ENCODE measurements around the gene TEX101.

TEX101 gene

DNA sequence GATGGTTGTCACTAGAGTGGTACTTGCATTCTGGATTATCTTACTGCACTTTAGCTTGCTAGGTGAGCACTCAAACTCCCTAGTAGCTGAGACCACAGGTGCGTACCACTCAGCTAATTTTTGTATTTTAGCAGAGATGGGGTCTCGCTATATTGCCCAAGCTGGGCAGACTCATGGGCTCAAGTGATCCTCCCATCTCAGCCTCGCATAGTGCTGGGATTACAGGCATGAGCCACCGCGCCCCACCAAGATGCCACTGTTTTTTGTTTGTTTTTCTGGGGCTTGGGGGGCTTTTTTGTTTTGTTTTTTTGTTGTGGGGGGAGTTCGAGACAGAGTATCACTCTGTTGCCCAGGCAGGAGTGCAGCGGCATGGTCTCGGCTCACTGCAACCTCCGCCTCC is 33.0 kb downstream of the TEX101 start:
- H3K4me1 ChIP-seq (ENCODE audit: control insufficient read depth, insufficient read depth, low read length): no peaks in the 10 kb centered on the region
- H3K4me3 ChIP-seq (ENCODE audit: low read depth, low read length): no peak overlapping the region
- no peak overlapping the region for H3K27ac ChIP-seq (ENCODE audit: low read depth, low read length)
- H3K36me3 ChIP-seq (ENCODE audit: control insufficient read depth, insufficient read depth, low read length): no peaks in the 10 kb centered on the region
- H3K9ac ChIP-seq (ENCODE audit: low read depth, low read length): no peak overlapping the region
- no peaks in the 10 kb centered on the region for H3K27me3 ChIP-seq (ENCODE audit: control insufficient read depth, insufficient read depth, low read length)
- H3K9me3 ChIP-seq (ENCODE audit: control insufficient read depth, insufficient read depth, low read length): 0 out of 2 replicates have a peak, but pooled peaks cover 3% of the 10 kb centered on the region

DNA sequence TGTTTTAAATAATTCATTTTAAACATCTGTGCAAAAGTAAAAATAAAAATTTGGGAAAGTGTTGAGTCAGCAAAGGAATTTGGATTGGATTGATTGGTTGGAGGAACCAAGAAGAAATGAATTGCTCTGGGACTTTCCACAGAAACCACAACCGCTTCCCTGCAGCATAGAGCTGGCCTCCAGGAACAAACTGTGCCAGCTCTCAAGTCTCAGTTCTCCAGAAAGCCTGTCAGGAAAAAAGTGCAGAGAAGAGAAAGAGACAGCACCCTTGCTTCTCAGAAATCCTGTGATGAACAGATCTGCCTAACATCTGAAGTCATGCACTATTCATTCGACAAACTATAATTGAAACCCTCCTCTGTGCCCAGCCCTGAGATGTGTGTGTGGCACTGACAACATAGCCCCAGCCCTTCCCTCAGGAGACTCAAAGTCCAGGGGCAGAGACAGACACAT is 35.9 kb downstream of the TEX101 start:
- Histone ChIP-seq H3K4me3 (ENCODE audit: low read depth, low read length) (no peak overlapping the region), H3K9ac (ENCODE audit: low read depth, low read length) (no peak overlapping the region), H3K9me3 (ENCODE audit: control insufficient read depth, insufficient read depth, low read length) (0 out of 2 replicates have a peak, but pooled peaks cover 4% of the 10 kb centered on the region), H3K27me3 (ENCODE audit: control insufficient read depth, insufficient read depth, low read length) (no peaks in the 10 kb centered on the region), H3K27ac (ENCODE audit: low read depth, low read length) (no peak overlapping the region), H3K36me3 (ENCODE audit: control insufficient read depth, insufficient read depth, low read length) (no peaks in the 10 kb centered on the region), H3K4me1 (ENCODE audit: control insufficient read depth, insufficient read depth, low read length) (no peaks in the 10 kb centered on the region)

DNA sequence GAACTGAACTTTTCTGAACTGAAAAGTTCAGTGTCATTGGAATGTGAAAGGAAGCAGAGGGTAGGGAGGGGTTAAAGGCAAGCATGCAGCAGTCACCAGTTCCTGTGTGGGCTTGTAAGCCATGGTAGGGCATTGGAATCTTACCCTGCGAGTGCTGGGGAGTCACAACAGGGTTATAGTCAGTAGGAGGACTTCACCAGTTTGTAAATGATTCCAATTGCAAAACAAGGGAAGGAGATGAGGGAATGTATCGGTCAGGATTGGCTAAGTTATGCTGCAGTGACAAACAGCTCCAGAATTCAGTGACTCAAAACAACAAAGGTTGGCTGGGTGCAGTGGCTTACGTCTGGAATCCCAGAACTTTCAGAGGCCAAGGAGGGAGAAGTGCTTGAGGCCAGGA is 37.9 kb downstream of the TEX101 start:
- Histone ChIP-seq H3K36me3 (ENCODE audit: control insufficient read depth, insufficient read depth, low read length) (no peaks in the 10 kb centered on the region), H3K4me1 (ENCODE audit: control insufficient read depth, insufficient read depth, low read length) (no peaks in the 10 kb centered on the region), H3K4me3 (ENCODE audit: low read depth, low read length) (no peak overlapping the region), H3K9ac (ENCODE audit: low read depth, low read length) (no peak overlapping the region), H3K27ac (ENCODE audit: low read depth, low read length) (no peak overlapping the region), H3K9me3 (ENCODE audit: control insufficient read depth, insufficient read depth, low read length) (0 out of 2 replicates have a peak, but pooled peaks cover 4% of the 10 kb centered on the region), H3K27me3 (ENCODE audit: control insufficient read depth, insufficient read depth, low read length) (no peaks in the 10 kb centered on the region)

- H3K27me3 ChIP-seq (ENCODE audit: control insufficient read depth, insufficient read depth, low read length): no peaks in the 10 kb centered on the region
- no peak overlapping the region for H3K4me3 ChIP-seq (ENCODE audit: low read depth, low read length)
- H3K4me1 ChIP-seq (ENCODE audit: control insufficient read depth, insufficient read depth, low read length): no peaks in the 10 kb centered on the region
- H3K36me3 ChIP-seq (ENCODE audit: control insufficient read depth, insufficient read depth, low read length): no peaks in the 10 kb centered on the region
- H3K9ac ChIP-seq (ENCODE audit: low read depth, low read length): no peak overlapping the region
- H3K9me3 ChIP-seq (ENCODE audit: control insufficient read depth, insufficient read depth, low read length): 0 out of 2 replicates have a peak, but pooled peaks cover 4% of the 10 kb centered on the region
- no peak overlapping the region for H3K27ac ChIP-seq (ENCODE audit: low read depth, low read length)
Observed at GRCh38 chr19:43454031-43454430, 39.3 kb downstream of the TEX101 start.

GRCh38 chr19:43455321-43456113 is 40.8 kb downstream of the TEX101 start:
- H3K27me3 ChIP-seq (ENCODE audit: control insufficient read depth, insufficient read depth, low read length): no peaks in the 10 kb centered on the region
- no peak overlapping the region for H3K27ac ChIP-seq (ENCODE audit: low read depth, low read length)
- H3K9ac ChIP-seq (ENCODE audit: low read depth, low read length): no peak overlapping the region
- no peaks in the 10 kb centered on the region for H3K4me1 ChIP-seq (ENCODE audit: control insufficient read depth, insufficient read depth, low read length)
- 0 out of 2 replicates have a peak, but pooled peaks cover 4% of the 10 kb centered on the region for H3K9me3 ChIP-seq (ENCODE audit: control insufficient read depth, insufficient read depth, low read length)
- H3K36me3 ChIP-seq (ENCODE audit: control insufficient read depth, insufficient read depth, low read length): no peaks in the 10 kb centered on the region
- H3K4me3 ChIP-seq (ENCODE audit: low read depth, low read length): no peak overlapping the region

DNA sequence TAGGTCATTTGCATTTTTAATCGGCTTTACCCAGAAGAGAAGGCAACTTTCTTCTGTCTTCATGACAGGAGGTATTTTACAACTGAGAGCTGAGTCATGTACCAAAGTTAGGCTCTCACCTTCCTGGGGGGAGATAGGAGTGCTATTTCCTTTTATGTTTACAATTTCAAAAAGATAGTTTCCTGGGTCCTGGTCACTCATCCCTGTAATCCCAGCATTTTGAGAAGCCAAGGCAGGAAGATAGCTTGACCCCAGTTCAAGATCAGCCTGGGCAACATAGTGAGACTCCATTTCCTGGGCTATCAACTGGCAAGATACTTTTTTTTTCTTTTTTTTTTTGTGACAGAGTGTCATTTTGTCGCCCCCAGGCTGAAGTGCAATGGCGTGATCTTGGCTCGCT is 43.1 kb downstream of the TEX101 start:
- Histone ChIP-seq H3K4me3 (ENCODE audit: low read depth, low read length) (no peak overlapping the region), H3K9me3 (ENCODE audit: control insufficient read depth, insufficient read depth, low read length) (no peaks in the 10 kb centered on the region), H3K4me1 (ENCODE audit: control insufficient read depth, insufficient read depth, low read length) (0 out of 2 replicates have a peak, but pooled peaks cover 3% of the 10 kb centered on the region), H3K27ac (ENCODE audit: low read depth, low read length) (no peak overlapping the region), H3K9ac (ENCODE audit: low read depth, low read length) (no peak overlapping the region), H3K27me3 (ENCODE audit: control insufficient read depth, insufficient read depth, low read length) (peaks cover 6% of the 10 kb centered on the region; the same call in 1 of the 2 replicates), H3K36me3 (ENCODE audit: control insufficient read depth, insufficient read depth, low read length) (no peaks in the 10 kb centered on the region)

GRCh38 chr19:43460362-43461016 is 45.8 kb downstream of the TEX101 start:
- Histone ChIP-seq H3K36me3 (ENCODE audit: control insufficient read depth, insufficient read depth, low read length) (no peaks in the 10 kb centered on the region), H3K4me3 (ENCODE audit: low read depth, low read length) (no peak overlapping the region), H3K27me3 (ENCODE audit: control insufficient read depth, insufficient read depth, low read length) (peaks cover 14% of the 10 kb centered on the region), H3K9me3 (ENCODE audit: control insufficient read depth, insufficient read depth, low read length) (no peaks in the 10 kb centered on the region), H3K27ac (ENCODE audit: low read depth, low read length) (no peak overlapping the region), H3K4me1 (ENCODE audit: control insufficient read depth, insufficient read depth, low read length) (0 out of 2 replicates have a peak, but pooled peaks cover 3% of the 10 kb centered on the region), H3K9ac (ENCODE audit: low read depth, low read length) (no peak overlapping the region)

DNA sequence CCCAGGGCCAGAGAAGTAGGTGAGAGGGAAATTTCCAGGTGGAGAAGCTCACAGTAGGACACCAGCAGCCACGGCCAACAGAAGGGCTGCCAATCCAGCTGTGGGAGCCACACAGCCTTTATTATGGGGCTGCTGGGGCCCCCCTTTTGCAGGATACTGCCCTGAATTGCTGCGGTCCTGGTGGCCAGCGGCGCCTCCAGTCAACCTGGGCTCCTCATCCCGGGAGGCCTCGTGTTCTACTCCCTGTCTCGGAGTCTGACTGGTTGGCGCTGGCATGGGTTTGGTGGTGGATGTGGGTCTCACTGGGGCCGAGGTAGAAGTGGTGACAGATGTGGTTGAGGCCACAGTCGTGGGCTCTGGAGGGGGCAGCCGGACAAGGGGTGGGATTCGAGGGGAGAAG is 46.6 kb downstream of the TEX101 start:
- Histone ChIP-seq H3K4me3 (ENCODE audit: low read depth, low read length) (no peak overlapping the region), H3K9me3 (ENCODE audit: control insufficient read depth, insufficient read depth, low read length) (no peaks in the 10 kb centered on the region), H3K36me3 (ENCODE audit: control insufficient read depth, insufficient read depth, low read length) (no peaks in the 10 kb centered on the region), H3K9ac (ENCODE audit: low read depth, low read length) (no peak overlapping the region), H3K4me1 (ENCODE audit: control insufficient read depth, insufficient read depth, low read length) (0 out of 2 replicates have a peak, but pooled peaks cover 3% of the 10 kb centered on the region), H3K27ac (ENCODE audit: low read depth, low read length) (no peak overlapping the region), H3K27me3 (ENCODE audit: control insufficient read depth, insufficient read depth, low read length) (peaks cover 23% of the 10 kb centered on the region)

DNA sequence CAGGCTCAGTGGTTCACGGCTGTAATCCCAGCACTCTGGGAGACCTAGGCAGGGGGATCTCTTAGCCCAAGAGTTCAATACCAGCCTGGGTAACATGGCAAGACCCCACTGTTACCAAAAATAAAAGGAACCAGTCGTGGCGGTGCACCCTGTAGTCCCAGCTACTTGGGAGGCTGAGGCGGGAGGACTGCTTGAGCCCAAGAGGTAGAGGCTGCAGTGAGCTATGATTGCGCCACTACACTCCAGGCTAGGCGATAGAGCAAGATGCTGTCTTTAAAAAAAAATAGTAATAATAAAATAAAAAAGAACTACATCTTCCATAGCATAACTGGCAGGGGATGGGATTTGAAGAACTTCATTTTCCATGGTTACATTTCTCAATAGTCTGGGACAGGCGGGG is 47.7 kb downstream of the TEX101 start:
- Histone ChIP-seq H3K27me3 (ENCODE audit: control insufficient read depth, insufficient read depth, low read length) (peaks cover 23% of the 10 kb centered on the region), H3K4me1 (ENCODE audit: control insufficient read depth, insufficient read depth, low read length) (0 out of 2 replicates have a peak, but pooled peaks cover 3% of the 10 kb centered on the region), H3K27ac (ENCODE audit: low read depth, low read length) (no peak overlapping the region), H3K36me3 (ENCODE audit: control insufficient read depth, insufficient read depth, low read length) (no peaks in the 10 kb centered on the region), H3K9me3 (ENCODE audit: control insufficient read depth, insufficient read depth, low read length) (no peaks in the 10 kb centered on the region), H3K9ac (ENCODE audit: low read depth, low read length) (no peak overlapping the region), H3K4me3 (ENCODE audit: low read depth, low read length) (peak overlapping the region; percentile 94)

GRCh38 chr19:43462785-43463380 is 48.2 kb downstream of the TEX101 start:
- peak overlapping the region; percentile 79 for H3K9ac ChIP-seq (ENCODE audit: low read depth, low read length)
- H3K9me3 ChIP-seq (ENCODE audit: control insufficient read depth, insufficient read depth, low read length): no peaks in the 10 kb centered on the region
- 0 out of 2 replicates have a peak, but pooled peaks cover 3% of the 10 kb centered on the region for H3K4me1 ChIP-seq (ENCODE audit: control insufficient read depth, insufficient read depth, low read length)
- no peaks in the 10 kb centered on the region for H3K36me3 ChIP-seq (ENCODE audit: control insufficient read depth, insufficient read depth, low read length)
- H3K4me3 ChIP-seq (ENCODE audit: low read depth, low read length): peak overlapping the region; percentile 94
- peak overlapping the region; percentile 57 for H3K27ac ChIP-seq (ENCODE audit: low read depth, low read length)
- H3K27me3 ChIP-seq (ENCODE audit: control insufficient read depth, insufficient read depth, low read length): peaks cover 23% of the 10 kb centered on the region
